T-helper 1 cell treated with Interleukin-12 subunit alpha and Interleukin-12 subunit beta and Interleukin-4 antibody, amounts not matched to agents 30 μg/mL and 1 μg/mL, for 36 hours (primary cell): Measurements from ENCODE around the gene RBP2.

Experiments used
- H3K27ac Mint-ChIP-seq: one replicate; pipeline ENCODE4 v1.8.0; 2021; ENCODE audit warnings: mild to moderate bottlenecking, mixed read lengths
- H3K27me3 Mint-ChIP-seq: one replicate; pipeline ENCODE4 v1.8.0; 2021; ENCODE audit warnings: low read depth, mixed read lengths
- H3K36me3 Mint-ChIP-seq: one replicate; pipeline ENCODE4 v1.8.0; 2021; ENCODE audit warnings: low read depth, mixed read lengths
- H3K4me1 Mint-ChIP-seq: one replicate; pipeline ENCODE4 v1.8.0; 2021; ENCODE audit warnings: low read depth, mixed read lengths
- H3K4me3 Mint-ChIP-seq: one replicate; pipeline ENCODE4 v1.8.0; 2021; ENCODE audit warnings: mild to moderate bottlenecking, moderate library complexity, mixed read lengths
- H3K9me3 Mint-ChIP-seq: one replicate; pipeline ENCODE4 v1.8.0; 2021; ENCODE audit warnings: mixed read lengths

The RBP2 gene

GRCh38 chr3:139476348-139476747, at the start of gene RBP2:
Gene RBP2 (minus strand): TSS chr3:139476516. CDS start chr3:139476459, 57 bp downstream.
- Mint-ChIP-seq H3K4me3 (no peak within 1 kb of the TSS), H3K27ac (no peak within 1 kb of the TSS), H3K4me1 (no peaks in the 10 kb centered on the region), H3K27me3 (no peaks in the 10 kb centered on the region), H3K36me3 (no peaks in the 10 kb centered on the region), H3K9me3 (no peaks in the 10 kb centered on the region)

GRCh38 chr3:139524841-139525636, 48.7 kb upstream of the RBP2 start:
- no peaks in the 10 kb centered on the region for H3K27me3 Mint-ChIP-seq

GRCh38 chr3:139523718-139524117, 47.4 kb upstream of the RBP2 start:
- H3K27me3 Mint-ChIP-seq = no peaks in the 10 kb centered on the region
- H3K27ac Mint-ChIP-seq = no peak overlapping the region
- no peaks in the 10 kb centered on the region for H3K36me3 Mint-ChIP-seq
- no peaks in the 10 kb centered on the region for H3K4me1 Mint-ChIP-seq
- H3K4me3 Mint-ChIP-seq = no peak overlapping the region
- H3K9me3 Mint-ChIP-seq = no peaks in the 10 kb centered on the region

More at GRCh38 chr3:139524841-139525636, 48.7 kb upstream of the RBP2 start:
- Mint-ChIP-seq H3K36me3 (no peaks in the 10 kb centered on the region), H3K27ac (no peak overlapping the region), H3K4me3 (no peak overlapping the region), H3K9me3 (no peaks in the 10 kb centered on the region), H3K4me1 (no peaks in the 10 kb centered on the region)

GRCh38 chr3:139523166-139523565, 46.9 kb upstream of the RBP2 start:
- Mint-ChIP-seq H3K27ac (no peak overlapping the region), H3K4me3 (no peak overlapping the region)

GRCh38 chr3:139522421-139522820, 46.1 kb upstream of the RBP2 start:
- Mint-ChIP-seq H3K9me3 (no peaks in the 10 kb centered on the region), H3K27me3 (no peaks in the 10 kb centered on the region), H3K4me3 (no peak overlapping the region), H3K4me1 (no peaks in the 10 kb centered on the region), H3K36me3 (no peaks in the 10 kb centered on the region), H3K27ac (no peak overlapping the region)

More at GRCh38 chr3:139523166-139523565, 46.9 kb upstream of the RBP2 start:
- Mint-ChIP-seq H3K27me3 (no peaks in the 10 kb centered on the region), H3K9me3 (no peaks in the 10 kb centered on the region), H3K4me1 (no peaks in the 10 kb centered on the region), H3K36me3 (no peaks in the 10 kb centered on the region)

GRCh38 chr3:139521816-139522215, 45.5 kb upstream of the RBP2 start:
- Mint-ChIP-seq H3K27ac (no peak overlapping the region), H3K27me3 (no peaks in the 10 kb centered on the region), H3K36me3 (no peaks in the 10 kb centered on the region), H3K4me3 (no peak overlapping the region), H3K9me3 (no peaks in the 10 kb centered on the region), H3K4me1 (no peaks in the 10 kb centered on the region)

- Mint-ChIP-seq H3K27me3 (no peaks in the 10 kb centered on the region), H3K9me3 (no peaks in the 10 kb centered on the region), H3K36me3 (no peaks in the 10 kb centered on the region), H3K4me3 (no peak overlapping the region), H3K27ac (no peak overlapping the region), H3K4me1 (no peaks in the 10 kb centered on the region)
These were observed 44.8 kb upstream of the RBP2 start for GRCh38 chr3:139521144-139521543.

GRCh38 chr3:139519998-139520737, 43.9 kb upstream of the RBP2 start:
- Mint-ChIP-seq H3K36me3 (no peaks in the 10 kb centered on the region), H3K4me3 (no peak overlapping the region), H3K27me3 (no peaks in the 10 kb centered on the region), H3K9me3 (no peaks in the 10 kb centered on the region), H3K27ac (no peak overlapping the region), H3K4me1 (no peaks in the 10 kb centered on the region)

- Mint-ChIP-seq H3K4me3 (no peak overlapping the region), H3K9me3 (no peaks in the 10 kb centered on the region), H3K27me3 (no peaks in the 10 kb centered on the region), H3K27ac (no peak overlapping the region), H3K4me1 (no peaks in the 10 kb centered on the region), H3K36me3 (no peaks in the 10 kb centered on the region)
These were observed 42.9 kb upstream of the RBP2 start for GRCh38 chr3:139518926-139519842.

GRCh38 chr3:139518306-139518705, 42.0 kb upstream of the RBP2 start:
- Mint-ChIP-seq H3K36me3 (no peaks in the 10 kb centered on the region), H3K27me3 (no peaks in the 10 kb centered on the region), H3K4me3 (no peak overlapping the region), H3K27ac (no peak overlapping the region), H3K4me1 (no peaks in the 10 kb centered on the region), H3K9me3 (no peaks in the 10 kb centered on the region)

GRCh38 chr3:139517321-139518065, 41.2 kb upstream of the RBP2 start:
- H3K4me1 Mint-ChIP-seq = no peaks in the 10 kb centered on the region
- no peak overlapping the region for H3K27ac Mint-ChIP-seq
- no peaks in the 10 kb centered on the region for H3K9me3 Mint-ChIP-seq
- H3K36me3 Mint-ChIP-seq = no peaks in the 10 kb centered on the region
- H3K4me3 Mint-ChIP-seq = no peak overlapping the region
- peaks cover under 1% of the 10 kb centered on the region for H3K27me3 Mint-ChIP-seq

- Mint-ChIP-seq H3K27me3 (peaks cover 3% of the 10 kb centered on the region), H3K27ac (no peak overlapping the region), H3K4me3 (no peak overlapping the region), H3K9me3 (no peaks in the 10 kb centered on the region), H3K36me3 (no peaks in the 10 kb centered on the region), H3K4me1 (no peaks in the 10 kb centered on the region)
These were observed 38.4 kb upstream of the RBP2 start for GRCh38 chr3:139514741-139515140.

- Mint-ChIP-seq H3K4me3 (no peak overlapping the region), H3K27ac (no peak overlapping the region), H3K27me3 (peaks cover 13% of the 10 kb centered on the region), H3K36me3 (no peaks in the 10 kb centered on the region), H3K9me3 (no peaks in the 10 kb centered on the region), H3K4me1 (no peaks in the 10 kb centered on the region)
These were observed 33.3 kb upstream of the RBP2 start for GRCh38 chr3:139509631-139510030.

GRCh38 chr3:139506766-139507165, 30.4 kb upstream of the RBP2 start:
- peaks cover 13% of the 10 kb centered on the region for H3K27me3 Mint-ChIP-seq
- H3K4me3 Mint-ChIP-seq = no peak overlapping the region
- H3K36me3 Mint-ChIP-seq = no peaks in the 10 kb centered on the region
- no peaks in the 10 kb centered on the region for H3K9me3 Mint-ChIP-seq
- no peak overlapping the region for H3K27ac Mint-ChIP-seq
- H3K4me1 Mint-ChIP-seq = no peaks in the 10 kb centered on the region
